Spleen (tissue), 7 donors: ENCODE measurements around the gene TBC1D10A.

Experiments used
- CTCF ChIP-seq, 11 experiments: fragments of 200-600 bp in 7 of 11; fragments of 450-650 bp in 4 of 11; sonication (generic) in 4 of 11; IDR thresholded peaks in 8 of 11; conservative IDR thresholded peaks in 3 of 11; 1 replicate in 7 of 11; 2 replicates in 4 of 11; pipeline versions ENCODE4 v1.4.0 to v1.8.0; 2016 to 2021; ENCODE audit warnings: antibody characterized with exemption in 11 of 11, inconsistent platforms in 4 of 11, mild to moderate bottlenecking in 1 of 11
- POLR2A ChIP-seq, 3 donors: fragments of 450-650 bp; IDR thresholded peaks; one replicate each; pipeline ENCODE4 v1.5.1; 2017; ENCODE audit warnings: antibody characterized with exemption in 3 of 3, mild to moderate bottlenecking in 1 of 3
- donor health status: DM: no; HTN: no; CAD: no; lungs with moderate emphysema.
- donor health status: DM: no; HTN: no; CAD: no.
- donor health status: DM: no; HTN: no; CAD: no.

GRCh38 chr22:30370641-30371230 lies 44.0 kb upstream of the TBC1D10A start:
- no peak for TF ChIP-seq POLR2A (IDR thresholded peaks at IDR 0.05)
- no peak for TF ChIP-seq CTCF (IDR thresholded peaks at IDR 0.05 in 8 of 11, conservative IDR thresholded peaks at IDR 0.05 in 3 of 11)
